ENCODE data around the gene NUDT3.

DNA sequence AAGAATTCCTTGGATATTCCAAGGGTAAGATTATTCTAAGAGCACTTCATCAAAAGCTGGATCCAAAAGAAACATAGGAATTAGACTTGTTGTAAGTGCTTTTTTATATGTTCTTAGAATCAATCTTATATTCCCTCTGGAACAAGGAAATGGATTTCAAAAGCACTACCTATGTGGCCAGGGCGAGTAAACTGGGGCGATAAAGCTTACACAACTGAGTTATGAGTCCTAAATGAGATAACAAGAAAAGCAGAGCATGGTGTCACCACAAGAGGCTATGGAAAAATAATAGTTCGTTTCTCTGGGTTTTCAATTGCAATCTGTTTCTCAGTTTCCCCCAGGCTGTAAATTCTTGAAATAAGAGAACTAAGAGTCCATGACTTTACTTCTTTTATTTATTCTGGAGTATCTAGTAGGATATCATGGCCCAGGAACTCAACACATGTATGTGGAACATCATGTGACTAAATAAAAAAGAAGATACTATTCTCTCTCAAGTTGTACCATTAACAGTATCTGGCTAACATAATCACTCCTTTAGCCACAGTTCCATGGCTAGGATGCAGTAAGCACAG, 51.5 kb downstream of the NUDT3 start:
- no peak for TF ChIP-seq POLR2A (IDR thresholded peaks at IDR 0.05)
- TF ChIP-seq, protein P1, sequence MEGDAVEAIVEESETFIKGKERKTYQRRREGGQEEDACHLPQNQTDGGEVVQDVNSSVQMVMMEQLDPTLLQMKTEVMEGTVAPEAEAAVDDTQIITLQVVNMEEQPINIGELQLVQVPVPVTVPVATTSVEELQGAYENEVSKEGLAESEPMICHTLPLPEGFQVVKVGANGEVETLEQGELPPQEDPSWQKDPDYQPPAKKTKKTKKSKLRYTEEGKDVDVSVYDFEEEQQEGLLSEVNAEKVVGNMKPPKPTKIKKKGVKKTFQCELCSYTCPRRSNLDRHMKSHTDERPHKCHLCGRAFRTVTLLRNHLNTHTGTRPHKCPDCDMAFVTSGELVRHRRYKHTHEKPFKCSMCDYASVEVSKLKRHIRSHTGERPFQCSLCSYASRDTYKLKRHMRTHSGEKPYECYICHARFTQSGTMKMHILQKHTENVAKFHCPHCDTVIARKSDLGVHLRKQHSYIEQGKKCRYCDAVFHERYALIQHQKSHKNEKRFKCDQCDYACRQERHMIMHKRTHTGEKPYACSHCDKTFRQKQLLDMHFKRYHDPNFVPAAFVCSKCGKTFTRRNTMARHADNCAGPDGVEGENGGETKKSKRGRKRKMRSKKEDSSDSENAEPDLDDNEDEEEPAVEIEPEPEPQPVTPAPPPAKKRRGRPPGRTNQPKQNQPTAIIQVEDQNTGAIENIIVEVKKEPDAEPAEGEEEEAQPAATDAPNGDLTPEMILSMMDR (IDR thresholded peaks at IDR 0.05) = no peak
